IMR-90 (cell line): ENCODE measurements around the gene CSF1. TPM values are rescaled to one million over a fixed set of nuclear protein-coding genes. Genes with fewer than 3 reads are reported as not detected.

Source experiments
- ATAC-seq: fragments of 200-7000 bp; cut with Tn5 transposase; 2 replicates; pipeline ENCODE4 v1.9.1; 2020; ENCODE audit warnings: low read depth, mild to moderate bottlenecking, moderate library complexity
- BruUV-seq: library from RNA; stranded (reverse); fragments of 400-500 nt; replicated peaks from 2 replicates; lab custom pipeline; 2021; lab: Mats Ljungman, UMichigan
- CTCF ChIA-PET: fragments of 300-600 bp; formaldehyde crosslinking; extraction: SDS; loops from one replicate; lab custom pipeline; 2021; ENCODE audit warnings: antibody characterized with exemption; lab: Yijun Ruan, JAX
- POLR2A ChIA-PET: fragments of 300-600 bp; sonication (Branson Sonifier 250); formaldehyde crosslinking; loops from one replicate; lab custom pipeline; 2022; ENCODE audit warnings: antibody characterized with exemption; ENCODE audit not compliant: unreplicated experiment; lab: Charles Lee
- DNase-seq: peaks from one replicate; pipeline ENCODE4 v3.0.0; 2013
- H2AFZ ChIP-seq: replicated peaks from 2 replicates; pipeline ENCODE3; 2013; ENCODE audit warnings: low read length, mild to moderate bottlenecking; ENCODE audit not compliant: poor library complexity
- H2AK5ac ChIP-seq: 2 replicates; pipeline ENCODE4 v1.6.1; 2013; ENCODE audit warnings: low read depth, low read length, inconsistent platforms
- H2AK9ac ChIP-seq: replicated peaks from 2 replicates; pipeline ENCODE3; 2013; ENCODE audit warnings: mild to moderate bottlenecking, low read depth, low read length, moderate library complexity; ENCODE audit not compliant: poor library complexity
- H2BK120ac ChIP-seq: 2 replicates; pipeline ENCODE4 v1.6.1; 2013; ENCODE audit warnings: low read depth, low read length, inconsistent platforms
- H2BK15ac ChIP-seq: 3 replicates; pipeline ENCODE4 v1.6.1; 2013; ENCODE audit warnings: low read depth, low read length, inconsistent platforms
- H2BK20ac ChIP-seq: 2 replicates; pipeline ENCODE4 v1.6.1; 2013; ENCODE audit warnings: low read depth, mild to moderate bottlenecking, inconsistent platforms, low read length, moderate library complexity
- H2BK5ac ChIP-seq: 2 replicates; pipeline ENCODE4 v1.6.1; 2013; ENCODE audit warnings: mild to moderate bottlenecking, low read depth, low read length, inconsistent platforms; ENCODE audit not compliant: poor library complexity, severe bottlenecking
- H3K14ac ChIP-seq: replicated peaks from 2 replicates; pipeline ENCODE4 v1.6.1; 2013; ENCODE audit warnings: low read depth, low read length, inconsistent platforms
- H3K18ac ChIP-seq: 2 replicates; pipeline ENCODE4 v1.6.1; 2013; ENCODE audit warnings: low read depth, low read length, control low read depth
- H3K23ac ChIP-seq: 2 replicates; pipeline ENCODE4 v1.6.1; 2013; ENCODE audit warnings: low read depth, low read length, inconsistent platforms
- H3K27ac ChIP-seq: 2 replicates; pipeline ENCODE4 v1.5.1; 2013; ENCODE audit warnings: mild to moderate bottlenecking, control low read depth, low read length; ENCODE audit not compliant: insufficient read depth
- H3K27me3 ChIP-seq: 2 replicates; pipeline ENCODE4 v1.6.1; 2013; ENCODE audit warnings: low read length; ENCODE audit not compliant: control insufficient read depth, insufficient read depth
- H3K36me3 ChIP-seq: 2 replicates; pipeline ENCODE4 v1.6.1; 2013; ENCODE audit warnings: low read length, mixed read lengths; ENCODE audit not compliant: control insufficient read depth, insufficient read depth
- H3K4ac ChIP-seq: 2 replicates; pipeline ENCODE4 v1.6.1; 2013; ENCODE audit warnings: low read depth, low read length, inconsistent platforms
- H3K4me1 ChIP-seq: 2 replicates; pipeline ENCODE4 v1.6.1; 2013; ENCODE audit warnings: low read length, mixed read lengths; ENCODE audit not compliant: control insufficient read depth, insufficient read depth
- H3K4me2 ChIP-seq: 2 replicates; pipeline ENCODE4 v1.6.1; 2013; ENCODE audit warnings: low read depth, mild to moderate bottlenecking, control low read depth, low read length, moderate library complexity
- H3K4me3 ChIP-seq: 2 replicates; pipeline ENCODE4 v1.5.1; 2013; ENCODE audit warnings: low read depth, mild to moderate bottlenecking, control low read depth, low read length, moderate library complexity; ENCODE audit not compliant: insufficient read depth
- H3K56ac ChIP-seq: 2 replicates; pipeline ENCODE4 v1.6.1; 2013; ENCODE audit warnings: low read length, inconsistent platforms; ENCODE audit not compliant: insufficient read depth; ENCODE audit errors: extremely low read depth
- H3K79me1 ChIP-seq, 2 experiments: 2 replicates each; pipeline ENCODE4 v1.6.1; 2013; ENCODE audit warnings: low read length in 2 of 2, inconsistent platforms in 1 of 2, low read depth in 1 of 2
- H3K9ac ChIP-seq: 2 replicates; pipeline ENCODE4 v1.6.1; 2013; ENCODE audit warnings: low read depth, low read length, control low read depth
- H3K9me1 ChIP-seq: 2 replicates; pipeline ENCODE4 v1.6.1; 2013; ENCODE audit warnings: low read length, inconsistent platforms; ENCODE audit not compliant: insufficient read depth
- H3K9me3 ChIP-seq: 2 replicates; pipeline ENCODE4 v1.6.1; 2013; ENCODE audit warnings: low read length; ENCODE audit not compliant: control insufficient read depth, insufficient read depth
- H4K20me1 ChIP-seq: 2 replicates; pipeline ENCODE4 v1.6.1; 2013; ENCODE audit warnings: low read length, inconsistent platforms; ENCODE audit not compliant: insufficient read depth
- H4K5ac ChIP-seq: 2 replicates; pipeline ENCODE4 v1.6.1; 2013; ENCODE audit warnings: mild to moderate bottlenecking, low read depth, low read length, control low read depth
- H4K8ac ChIP-seq, 2 experiments: 2 replicates each; pipeline ENCODE4 v1.6.1; 2013; ENCODE audit warnings: low read depth in 2 of 2, low read length in 2 of 2, control low read depth in 1 of 2, inconsistent platforms in 1 of 2
- H4K91ac ChIP-seq: 2 replicates; pipeline ENCODE4 v1.6.1; 2013; ENCODE audit warnings: low read depth, low read length, inconsistent platforms; ENCODE audit not compliant: insufficient read depth
- BHLHE40 ChIP-seq: fragments of 150-350 bp; IDR thresholded peaks from 2 replicates; pipeline ENCODE4 v1.6.1; 2016; ENCODE audit warnings: mild to moderate bottlenecking, low read depth, low read length
- CEBPB ChIP-seq: IDR thresholded peaks from 2 replicates; pipeline ENCODE4 v1.6.1; 2012; ENCODE audit warnings: low read depth, low read length, improper control_type of control experiment
- CHD1 ChIP-seq: IDR thresholded peaks from 2 replicates; pipeline ENCODE4 v1.6.1; 2012; ENCODE audit warnings: low read depth, low read length, improper control_type of control experiment
- CTCF ChIP-seq: conservative IDR thresholded peaks from 2 replicates; pipeline ENCODE4 v1.5.1; 2012; ENCODE audit warnings: mild to moderate bottlenecking, low read depth, low read length, improper control_type of control experiment
- FOS ChIP-seq: fragments of 150-350 bp; IDR thresholded peaks from 2 replicates; pipeline ENCODE4 v1.6.1; 2016; ENCODE audit warnings: low read depth, low read length
- MAFK ChIP-seq: IDR thresholded peaks from 2 replicates; pipeline ENCODE4 v1.6.1; 2012; ENCODE audit warnings: low read depth, low read length, improper control_type of control experiment
- MXI1 ChIP-seq: IDR thresholded peaks from 2 replicates; pipeline ENCODE4 v1.6.1; 2012; ENCODE audit warnings: low read depth, mild to moderate bottlenecking, low read length, moderate library complexity, borderline replicate concordance
- NFE2L2 ChIP-seq: fragments of 150-350 bp; IDR thresholded peaks from 2 replicates; pipeline ENCODE4 v1.6.1; 2016; ENCODE audit warnings: low read depth, mild to moderate bottlenecking, low read length
- POLR2A ChIP-seq: IDR thresholded peaks from 2 replicates; pipeline ENCODE4 v1.6.1; 2012; ENCODE audit warnings: mild to moderate bottlenecking, low read depth, low read length
- RAD21 ChIP-seq: IDR thresholded peaks from 2 replicates; pipeline ENCODE4 v1.6.1; 2012; ENCODE audit warnings: low read length, improper control_type of control experiment
- RCOR1 ChIP-seq: IDR thresholded peaks from 2 replicates; pipeline ENCODE4 v1.6.1; 2012; ENCODE audit warnings: mild to moderate bottlenecking, low read length, improper control_type of control experiment; ENCODE audit not compliant: insufficient replicate concordance
- RFX5 ChIP-seq: IDR thresholded peaks from 2 replicates; pipeline ENCODE4 v1.8.0; 2012; ENCODE audit warnings: low read depth, mild to moderate bottlenecking, low read length, moderate library complexity
- SMC3 ChIP-seq: fragments of 150-350 bp; IDR thresholded peaks from 2 replicates; pipeline ENCODE4 v1.6.1; 2016; ENCODE audit warnings: low read depth, mild to moderate bottlenecking, antibody characterized with exemption, low read length, moderate library complexity
- WGBS, 2 experiments: methylation state at CpG; one replicate each; pipeline versions ENCODE4 v1.1.5 to v1.1.7; 2013; ENCODE audit warnings: missing lambda C conversion rate in 2 of 2; ENCODE audit not compliant: insufficient read length in 1 of 2; ENCODE audit errors: extremely low coverage in 2 of 2; 5-methylcytosine and 5-hydroxymethylcytosine counted together
- dilution Hi-C: fragments of 300-500 bp; cut with HindIII; formaldehyde crosslinking; loops from one replicate; pipeline ENCODE4 v1.14.3; 2018; ENCODE audit warnings: low sequenced_read_pairs; ENCODE audit not compliant: unreplicated experiment
- in situ Hi-C: fragments of 300-500 bp; cut with MboI; formaldehyde crosslinking; loops from 3 replicates; pipeline ENCODE4 v1.14.3; 2019; ENCODE audit warnings: low sequenced_read_pairs, inconsistent platforms, mixed read lengths
- intact Hi-C: fragments of 100-400 bp; cut with micrococcal nuclease; formaldehyde crosslinking; loops from 2 replicates; pipeline ENCODE4 v1.10.0; 2022
- polyA plus RNA-seq, 3 experiments: library from polyadenylated mRNA; depleted of rRNA; stranded (reverse); fragments of >200 nt; gene quantifications; 2 replicates each; pipeline ENCODE4 v1.2.3, GENCODE V29; 2012; ENCODE audit warnings: low replicate concordance in 1 of 3
- total RNA-seq: library from RNA; depleted of rRNA; stranded (reverse); fragments of >200 nt; gene quantifications from 2 replicates; pipeline ENCODE4 v1.2.3, GENCODE V29; 2012
- TF ChIP-seq, protein P1 (sequence below): fragments of 150-350 bp; IDR thresholded peaks from 2 replicates; pipeline ENCODE4 v1.6.1; 2017; ENCODE audit warnings: mild to moderate bottlenecking, antibody characterized with exemption, low read length, low read depth
- TF ChIP-seq, protein P2 (sequence below): fragments of 150-350 bp; IDR thresholded peaks from 2 replicates; pipeline ENCODE4 v1.6.1; 2016; ENCODE audit warnings: low read depth, mild to moderate bottlenecking, low read length, moderate library complexity, borderline replicate concordance

Gene CSF1
- total and polyA plus RNA-seq, 2 of the 4 experiments (the other 2 are of a cell fraction): 14.3 to 22.0 TPM

DNA sequence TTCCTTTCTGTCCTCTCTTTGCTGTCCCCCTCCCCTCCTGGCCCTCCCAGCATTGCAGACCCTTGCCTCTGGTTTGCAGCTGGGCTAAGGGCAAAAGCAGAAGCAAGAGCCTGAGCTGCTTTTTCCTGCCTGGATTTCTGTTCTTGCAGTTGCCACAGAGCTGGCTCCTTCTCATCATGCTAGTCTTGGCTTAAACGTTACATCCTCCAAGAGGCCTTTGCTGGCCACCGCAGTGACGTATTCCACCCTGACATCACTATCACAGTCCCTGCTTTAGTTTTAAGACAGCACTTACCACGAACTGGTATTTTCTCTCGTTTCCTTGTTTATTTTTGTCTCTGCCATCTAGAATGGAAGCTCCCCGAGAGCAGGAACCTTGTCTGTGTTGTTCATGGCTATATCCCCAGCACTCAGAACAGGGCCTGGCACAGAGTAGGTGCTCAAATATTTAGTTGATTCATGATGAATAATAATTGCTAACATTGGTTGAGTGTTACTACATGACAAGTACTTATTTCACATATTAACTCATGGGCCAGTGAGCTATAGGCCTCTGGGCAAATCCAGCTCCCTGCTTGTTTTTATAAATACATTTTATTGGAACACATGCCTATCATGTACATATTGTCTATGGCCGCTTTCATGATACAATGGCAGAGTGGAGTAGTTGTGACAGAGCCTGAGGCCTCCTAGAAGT lies 13.2 kb upstream of the CSF1 start:
- no peaks in the 10 kb centered on the region for H3K36me3 ChIP-seq
- H3K4me3 ChIP-seq: no peak overlapping the region
- no peak overlapping the region for H3K23ac ChIP-seq
- peak overlapping the region; percentile 44; the same call in 1 of the 3 replicates for H2BK15ac ChIP-seq
- ChIA-PET CTCF (interaction anchor here (0.7 to 1.0 kb wide), 2 partner anchors 11 to 116 kb away, joined by 3 read pairs; no protein-coding TSS in a partner anchor), POLR2A (no interaction called here)
- no peak overlapping the region for H4K91ac ChIP-seq
- H2BK20ac ChIP-seq: no peak overlapping the region
- no peaks in the 10 kb centered on the region for H3K9me3 ChIP-seq
- H3K56ac ChIP-seq: no peak overlapping the region
- no peak overlapping the region for H2BK120ac ChIP-seq
- no peak overlapping the region for H3K27ac ChIP-seq
- no peak overlapping the region for H4K5ac ChIP-seq
- H2AK5ac ChIP-seq: peak overlapping the region; percentile 48; the same call in 1 of the 2 replicates
- no peak overlapping the region for H4K8ac ChIP-seq
- intact Hi-C loops: no loop called here
- H3K18ac ChIP-seq: no peak overlapping the region
- WGBS, 2 experiments: 77% methylated on average over 5 of the region's 7 CpGs; no CpG with 5 or more reads in 1 of the 2 experiments
- H2AK9ac ChIP-seq: no peak overlapping the region
- H3K4me1 ChIP-seq: peaks cover 14% of the 10 kb centered on the region
- in situ Hi-C loops: no loop called here
- peaks cover 29% of the 10 kb centered on the region for H3K9me1 ChIP-seq
- H3K4me2 ChIP-seq: no peak overlapping the region
- no peak overlapping the region for H2BK5ac ChIP-seq
- H2AFZ ChIP-seq: peak overlapping the region; percentile 11
- BruUV-seq: no TSS peak
- H4K20me1 ChIP-seq: no peaks in the 10 kb centered on the region
- peaks cover 0 to 2% of the 10 kb centered on the region in 2 experiments; a peak in 1 of 4 replicates for H3K79me1 ChIP-seq
- H3K9ac ChIP-seq: no peak overlapping the region
- no peak overlapping the region for H3K14ac ChIP-seq
- DNase-seq: no peak
- no peak overlapping the region for H3K4ac ChIP-seq
- H3K27me3 ChIP-seq: no peaks in the 10 kb centered on the region
- ATAC-seq: no peak
- dilution Hi-C loops: no loop called here
- TF ChIP-seq SMC3: no peak
- no peak for TF ChIP-seq FOS
- TF ChIP-seq POLR2A: no peak
- TF ChIP-seq RAD21: no peak
- no peak for TF ChIP-seq MXI1
- TF ChIP-seq, protein P1, sequence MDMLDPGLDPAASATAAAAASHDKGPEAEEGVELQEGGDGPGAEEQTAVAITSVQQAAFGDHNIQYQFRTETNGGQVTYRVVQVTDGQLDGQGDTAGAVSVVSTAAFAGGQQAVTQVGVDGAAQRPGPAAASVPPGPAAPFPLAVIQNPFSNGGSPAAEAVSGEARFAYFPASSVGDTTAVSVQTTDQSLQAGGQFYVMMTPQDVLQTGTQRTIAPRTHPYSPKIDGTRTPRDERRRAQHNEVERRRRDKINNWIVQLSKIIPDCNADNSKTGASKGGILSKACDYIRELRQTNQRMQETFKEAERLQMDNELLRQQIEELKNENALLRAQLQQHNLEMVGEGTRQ: no peak
- no peak for TF ChIP-seq CHD1
- no peak for TF ChIP-seq MAFK
- TF ChIP-seq RFX5: no peak
- TF ChIP-seq RCOR1: no peak
- TF ChIP-seq CEBPB: no peak
- no peak for TF ChIP-seq CTCF
- no peak for TF ChIP-seq BHLHE40
- TF ChIP-seq NFE2L2: no peak
- TF ChIP-seq, protein P2, sequence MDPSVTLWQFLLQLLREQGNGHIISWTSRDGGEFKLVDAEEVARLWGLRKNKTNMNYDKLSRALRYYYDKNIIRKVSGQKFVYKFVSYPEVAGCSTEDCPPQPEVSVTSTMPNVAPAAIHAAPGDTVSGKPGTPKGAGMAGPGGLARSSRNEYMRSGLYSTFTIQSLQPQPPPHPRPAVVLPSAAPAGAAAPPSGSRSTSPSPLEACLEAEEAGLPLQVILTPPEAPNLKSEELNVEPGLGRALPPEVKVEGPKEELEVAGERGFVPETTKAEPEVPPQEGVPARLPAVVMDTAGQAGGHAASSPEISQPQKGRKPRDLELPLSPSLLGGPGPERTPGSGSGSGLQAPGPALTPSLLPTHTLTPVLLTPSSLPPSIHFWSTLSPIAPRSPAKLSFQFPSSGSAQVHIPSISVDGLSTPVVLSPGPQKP: no peak
